ENCODE results near the gene GNA14.
"Not testable (repeated sequence)": the region's sequence is repeated elsewhere in the genome, so short reads cannot be mapped to it uniquely, and the experiment has no call there.

Gene GNA14

DNA sequence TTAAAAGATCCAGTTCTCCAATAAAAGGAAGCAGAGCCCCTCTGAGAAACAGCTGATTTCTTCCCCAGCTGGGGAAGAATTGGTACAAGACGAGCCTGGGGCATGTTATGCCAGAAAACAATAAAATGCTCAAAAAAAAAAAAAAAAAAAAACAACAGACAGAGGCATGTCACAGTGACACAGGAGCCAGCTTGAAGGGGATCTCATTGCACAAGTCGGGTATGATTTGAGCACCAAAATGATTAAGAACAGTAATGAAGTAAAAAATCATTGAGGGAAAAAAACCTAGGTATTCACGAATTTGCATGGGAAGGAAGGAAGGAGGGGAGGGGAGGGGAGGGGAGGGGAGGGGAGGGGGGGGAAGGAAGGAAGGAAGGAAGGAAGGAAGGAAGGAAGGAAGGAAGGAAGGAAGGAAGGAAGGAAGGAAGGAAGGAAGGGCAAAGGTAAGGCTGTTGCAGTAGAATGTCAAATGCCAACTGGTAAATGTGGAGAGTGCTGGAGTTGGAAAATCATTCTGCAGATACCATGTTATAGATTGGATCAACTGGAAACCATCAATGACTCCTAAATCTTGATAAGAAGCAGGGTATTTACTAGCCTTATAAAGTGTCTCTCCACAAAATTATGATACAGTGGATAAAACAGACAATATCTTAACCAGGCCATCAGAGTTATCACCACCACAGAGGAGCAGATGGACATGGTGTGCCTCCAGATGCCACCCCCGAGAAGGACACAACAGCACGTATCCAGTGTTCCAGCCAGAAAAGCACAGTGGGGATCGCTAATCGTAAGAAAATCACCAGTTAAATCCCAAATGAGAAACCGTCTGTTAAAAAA lies 7.2 kb downstream of the GNA14 start:
- no peak for DNase-seq

DNA sequence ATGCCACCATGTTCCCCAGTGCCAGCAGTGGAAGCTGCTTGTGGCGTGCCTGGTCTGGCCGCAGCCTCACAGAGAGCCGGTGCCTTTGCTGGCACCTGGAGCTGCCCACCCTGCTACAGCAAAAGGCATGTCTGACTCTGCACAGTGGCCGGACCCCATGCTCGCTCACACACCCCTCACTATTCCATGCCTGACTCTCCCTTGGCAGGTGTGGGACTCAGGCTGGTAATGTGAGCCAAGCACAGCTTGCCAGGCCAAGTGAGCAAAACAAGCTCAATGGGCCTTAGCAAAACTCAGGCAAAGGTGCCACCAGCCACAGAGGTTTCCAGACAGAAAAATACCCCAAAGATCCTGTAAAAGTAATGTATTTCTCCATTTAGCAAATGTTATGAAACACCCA lies 15.5 kb downstream of the GNA14 start:
- no peak for DNase-seq

DNA sequence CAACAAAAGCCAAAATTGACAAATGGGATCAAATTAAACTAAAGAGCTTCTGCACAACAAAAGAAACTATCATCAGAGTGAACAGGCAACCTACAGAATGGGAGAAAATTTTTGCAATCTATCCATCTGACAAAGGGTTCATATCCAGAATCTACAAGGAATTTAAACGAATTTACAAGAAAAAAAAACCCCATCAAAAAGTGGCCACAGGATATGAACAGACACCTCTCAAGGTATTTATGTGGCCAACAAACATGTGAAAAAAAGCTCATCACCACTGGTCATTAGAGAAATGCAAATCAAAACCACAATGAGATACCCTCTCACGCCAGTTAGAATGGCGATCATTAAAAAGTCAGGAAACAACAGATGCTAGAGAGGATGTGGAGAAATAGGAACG lies 19.3 kb downstream of the GNA14 start:
- not testable (repeated sequence) for DNase-seq

- no peak for DNase-seq
These were observed 31.9 kb downstream of the GNA14 start for GRCh38 chr9:77616191-77616590.

DNA sequence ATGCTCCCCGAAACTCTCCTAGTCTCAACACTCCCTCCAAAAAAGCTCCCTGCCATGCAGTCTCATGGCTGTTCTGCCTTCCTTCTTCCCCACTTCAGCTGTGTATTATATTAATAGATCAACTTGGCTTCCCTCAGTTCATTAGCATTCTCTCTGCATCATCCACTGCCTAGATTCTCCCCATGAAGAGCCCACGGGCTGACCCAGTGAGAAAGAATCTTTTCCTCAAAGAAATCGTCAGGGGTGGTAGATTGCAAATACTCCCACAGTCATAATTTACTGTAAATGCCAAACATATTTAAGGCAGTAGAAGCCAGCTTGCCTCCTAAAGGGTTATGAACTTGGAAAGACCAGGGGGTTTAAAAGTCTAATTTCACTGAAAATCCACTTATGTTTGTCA lies 33.5 kb downstream of the GNA14 start:
- no peak for DNase-seq

DNA sequence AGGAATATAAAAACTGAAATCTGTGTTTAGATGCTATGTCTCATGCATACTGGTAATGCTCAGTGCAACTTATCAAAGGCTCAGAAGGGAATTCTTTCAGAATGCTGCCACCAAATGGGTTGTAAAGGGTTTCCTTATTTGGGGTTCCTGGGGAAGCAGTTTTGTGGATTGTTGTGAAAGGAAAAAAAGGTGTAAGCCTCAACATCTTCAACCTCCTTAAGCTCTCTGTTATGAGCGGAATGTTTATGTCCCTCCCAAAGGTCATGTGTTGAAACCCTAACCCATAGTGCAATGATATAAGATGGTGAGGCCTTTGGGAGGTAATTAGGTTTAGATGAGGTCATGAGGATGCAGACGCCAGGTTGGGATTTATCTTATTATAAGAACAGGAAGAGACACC lies 41.6 kb downstream of the GNA14 start:
- no peak for DNase-seq

- no peak for DNase-seq
These were observed 42.5 kb downstream of the GNA14 start for GRCh38 chr9:77605449-77606220.

- no peak for DNase-seq
These were observed 43.8 kb downstream of the GNA14 start for GRCh38 chr9:77604316-77604715.

GRCh38 chr9:77602852-77603251 lies 45.3 kb downstream of the GNA14 start:
- no peak for DNase-seq

DNA sequence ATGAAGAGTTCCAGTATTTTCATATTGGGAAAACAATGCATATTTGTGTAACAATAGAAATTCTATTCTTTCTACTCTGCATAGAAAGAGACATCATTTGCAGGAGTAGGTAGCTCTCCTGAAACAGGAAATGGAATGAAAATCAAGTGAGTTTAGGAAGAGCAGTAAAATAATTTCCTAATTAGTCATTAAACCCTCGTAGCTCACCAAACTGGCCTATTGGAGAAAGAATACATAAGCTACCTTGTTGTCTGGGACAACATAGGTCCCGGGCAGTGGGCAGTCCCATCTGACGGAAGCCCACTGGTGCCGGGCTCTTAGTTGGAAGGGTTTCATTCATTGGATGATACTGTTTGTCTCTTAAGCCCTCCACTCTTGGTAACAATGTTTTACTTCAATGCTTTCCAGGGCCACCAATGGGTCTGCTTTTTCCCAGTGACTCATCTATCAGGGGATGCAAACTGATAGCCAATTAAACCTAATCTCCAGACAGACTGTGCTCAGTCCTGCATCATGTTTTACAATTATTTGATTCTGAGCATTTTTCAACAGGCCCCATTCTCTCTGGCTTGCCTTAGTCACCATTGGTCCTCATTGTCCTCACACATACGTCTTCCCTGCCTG lies 46.5 kb downstream of the GNA14 start:
- no peak for DNase-seq

- no peak for DNase-seq
These were observed 47.3 kb downstream of the GNA14 start for GRCh38 chr9:77600810-77601209.

- DNase-seq, result no peak
These were observed 48.6 kb downstream of the GNA14 start for GRCh38 chr9:77599492-77599891.

GRCh38 chr9:77598991-77599390 lies 49.1 kb downstream of the GNA14 start:
- no peak for DNase-seq

DNA sequence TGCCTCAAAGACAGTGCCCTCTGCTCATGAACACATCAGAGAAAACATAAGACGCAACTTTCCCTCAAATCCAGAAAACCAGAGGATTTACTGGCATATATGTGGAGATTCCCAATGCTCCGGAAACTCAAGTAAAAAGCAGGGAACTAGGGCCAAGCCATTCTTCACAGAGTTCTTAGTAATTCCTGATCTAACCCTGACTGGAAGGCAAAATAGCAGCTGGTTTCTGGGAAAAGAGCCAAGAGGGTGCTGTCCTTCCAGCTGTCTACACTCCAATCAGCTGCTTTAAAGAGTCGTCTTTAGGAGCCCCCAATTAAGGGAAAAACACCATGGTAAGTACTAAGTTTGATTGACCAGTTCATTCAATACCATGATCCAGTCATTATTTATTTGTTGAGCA lies 49.6 kb downstream of the GNA14 start:
- DNase-seq, result no peak

- DNase-seq, result no peak
These were observed 51.1 kb downstream of the GNA14 start for GRCh38 chr9:77597057-77597456.

DNA sequence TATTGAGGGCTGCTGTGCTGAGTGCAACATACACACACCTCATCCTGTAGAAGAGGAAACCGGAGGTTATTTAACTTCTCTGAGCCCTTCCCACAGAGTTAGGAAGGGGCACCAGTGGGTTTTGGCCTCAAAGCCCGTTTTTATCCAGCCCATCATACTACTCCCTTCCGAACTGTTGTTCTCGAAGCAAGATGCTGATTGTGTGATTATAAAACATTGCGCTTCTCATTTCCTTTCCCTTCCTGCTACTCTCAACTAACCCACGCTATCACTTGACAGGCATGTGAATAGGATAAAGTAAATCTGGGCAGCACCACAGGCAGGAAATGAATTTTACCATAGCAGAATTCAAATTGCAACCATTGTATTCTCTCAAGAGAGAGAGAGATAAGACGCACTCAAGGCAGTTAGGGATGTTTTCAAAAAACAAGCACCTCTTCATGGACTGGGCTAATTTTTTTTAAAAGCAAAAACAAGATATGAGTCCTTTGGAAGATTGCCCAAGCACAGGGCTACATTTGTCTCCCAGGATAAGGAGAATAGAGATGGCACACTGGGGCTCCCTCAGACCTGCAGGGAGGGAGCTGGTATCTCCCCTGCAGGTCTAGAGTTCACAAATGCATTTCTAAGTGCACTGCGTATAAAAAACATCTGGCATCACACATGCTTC lies 52.6 kb downstream of the GNA14 start:
- DNase-seq, result no peak

- DNase-seq, result no peak
These were observed 53.2 kb downstream of the GNA14 start for GRCh38 chr9:77594963-77595362.

DNA sequence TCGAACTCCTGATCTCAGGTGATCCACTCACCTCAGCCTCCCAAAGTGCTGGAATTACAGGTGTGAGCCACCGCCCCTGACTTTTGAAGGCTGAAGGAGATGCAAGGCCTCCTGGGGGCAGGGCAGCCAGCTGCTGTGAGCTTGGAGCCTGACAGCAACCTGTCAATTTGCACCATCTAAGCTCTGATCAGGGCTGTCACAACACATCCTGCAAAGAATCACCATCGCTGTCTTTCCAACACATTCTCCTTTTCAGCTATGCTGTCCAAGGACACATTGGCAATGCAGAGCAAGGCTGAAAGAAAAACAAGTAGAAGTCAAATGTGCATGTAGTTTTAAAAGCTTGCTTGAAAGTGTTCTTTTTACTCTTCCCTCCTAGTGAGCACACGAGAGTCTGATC lies 54.6 kb downstream of the GNA14 start:
- DNase-seq, result no peak

DNA sequence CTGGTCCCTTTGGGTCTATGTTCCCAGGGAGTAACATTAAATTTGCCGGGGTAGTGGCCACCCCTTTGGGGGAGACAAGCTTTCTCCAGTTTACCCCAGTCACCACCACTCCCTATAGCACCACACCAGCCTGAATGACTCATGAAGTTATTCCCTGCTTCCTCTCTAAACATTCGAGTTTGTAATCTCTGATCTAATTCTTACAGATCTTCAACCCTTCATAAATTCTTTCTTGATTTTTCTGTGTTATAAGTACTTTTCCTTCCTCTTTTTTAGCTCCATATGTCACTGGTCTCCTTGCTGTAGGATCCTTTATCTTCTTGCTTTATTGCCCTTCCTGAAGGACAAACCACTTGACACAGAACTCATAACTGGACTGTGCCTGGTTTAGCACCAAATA lies 55.6 kb downstream of the GNA14 start:
- no peak for DNase-seq

- DNase-seq, result no peak
These were observed 58.9 kb downstream of the GNA14 start for GRCh38 chr9:77589046-77589795.

DNA sequence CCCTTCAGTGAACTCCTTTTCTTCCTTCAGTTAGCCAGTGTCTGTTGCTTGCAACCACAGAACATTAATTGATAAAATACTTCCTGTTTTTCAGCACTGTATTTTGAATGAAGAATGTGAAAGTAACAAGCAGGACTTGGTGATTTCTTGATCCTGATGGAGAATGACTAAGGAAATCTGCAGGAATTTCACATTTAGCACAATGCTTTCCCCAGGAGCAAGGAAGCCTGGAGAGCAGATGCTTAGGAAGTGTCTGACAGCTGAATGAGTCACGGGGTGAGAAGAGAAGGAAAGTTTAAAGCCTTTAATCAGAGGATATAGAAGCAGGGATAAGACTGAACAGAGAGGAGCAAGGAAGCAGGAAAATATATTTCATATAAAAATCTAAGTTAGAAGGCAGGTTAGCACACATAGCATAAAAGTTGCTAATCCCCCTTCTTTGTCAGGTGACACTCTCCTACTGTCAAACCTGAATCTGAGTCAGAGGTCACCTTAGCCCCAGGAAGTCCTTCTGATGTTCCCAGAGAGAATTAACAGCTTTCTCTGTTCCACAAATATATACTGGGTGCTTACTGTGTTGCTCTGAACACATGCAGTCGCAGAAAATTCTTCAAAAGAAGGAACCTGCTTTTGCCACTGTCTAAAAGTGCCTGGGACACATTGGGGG lies 59.7 kb downstream of the GNA14 start:
- DNase-seq, result no peak

DNA sequence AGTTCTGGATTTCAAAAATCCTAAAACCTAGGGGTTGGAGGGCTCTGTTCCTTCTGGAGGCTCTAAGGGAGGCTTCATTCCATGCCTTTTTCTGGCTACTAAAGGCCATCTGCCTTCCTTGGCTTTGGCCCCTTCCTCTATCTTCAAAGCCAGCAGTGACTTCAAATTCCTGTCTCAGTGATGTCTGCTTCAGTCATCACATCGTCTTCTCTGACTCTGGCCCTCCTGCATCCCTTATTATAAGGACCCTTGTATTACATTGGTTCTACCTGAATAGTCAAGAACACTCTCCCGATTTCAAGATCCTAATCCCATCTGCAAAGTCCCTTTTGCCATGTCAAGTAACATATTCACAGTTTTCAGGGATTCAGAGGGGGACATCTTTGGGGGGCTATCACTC lies 60.3 kb downstream of the GNA14 start:
- DNase-seq, result no peak
